ENCODE results near the gene MGLL. TPM values are rescaled to one million over a fixed set of nuclear protein-coding genes. Genes with fewer than 3 reads are reported as not detected.

MGLL gene
- total RNA-seq, 2 experiments from 2014 or later: 19.2 to 21.6 TPM

- no peak overlapping the region for H3K4me3 ChIP-seq (ENCODE audit: low read depth, low read length, poor library complexity, severe bottlenecking)
- no peak overlapping the region for H3K27ac ChIP-seq (ENCODE audit: low read depth, low read length, poor library complexity, severe bottlenecking)
- H2AFZ ChIP-seq (ENCODE audit: low read length): no peak overlapping the region
- BruUV-seq (replicated peaks): no TSS peak
- H3K79me2 ChIP-seq (ENCODE audit: insufficient read depth, low read depth, low read length): no peaks in the 10 kb centered on the region
- no peaks in the 10 kb centered on the region for H3K9me3 ChIP-seq (ENCODE audit: low read length)
- no peaks in the 10 kb centered on the region for H3K9me2 ChIP-seq (ENCODE audit: insufficient read depth, low read length)
- ChIA-PET POLR2A (interaction anchor here (0.6 to 2.9 kb wide), 3 partner anchors 11 to 165 kb away, joined by 3 to 8 read pairs (median 5); no protein-coding TSS in a partner anchor), CTCF (ENCODE audit: unreplicated experiment) (no interaction called here)
- no peaks in the 10 kb centered on the region for H4K20me1 ChIP-seq (ENCODE audit: insufficient read depth, low read length)
- peaks cover 26% of the 10 kb centered on the region for H3K4me1 ChIP-seq (ENCODE audit: insufficient read depth, low read length, poor library complexity, severe bottlenecking)
- no peak for DNase-seq (ENCODE audit: low spot score)
- TF ChIP-seq EZH2phosphoT487 (IDR thresholded peaks at IDR 0.05; ENCODE audit: borderline replicate concordance, low read depth, low read length) (no peak), CTCF (conservative IDR thresholded peaks at IDR 0.05; ENCODE audit: low read length) (no peak)
- intact Hi-C loops (cut with micrococcal nuclease; ENCODE audit: unreplicated experiment): no loop called here
- no peaks in the 10 kb centered on the region for H3K36me3 ChIP-seq (ENCODE audit: insufficient read depth, low read length)
- H3K4me2 ChIP-seq (ENCODE audit: low read length): no peak overlapping the region
Observed at GRCh38 chr3:127751782-127752181, 70.5 kb downstream of the MGLL start.

- no peaks in the 10 kb centered on the region for H4K20me1 ChIP-seq (ENCODE audit: insufficient read depth, low read length)
- no peak for TF ChIP-seq CTCF (conservative IDR thresholded peaks at IDR 0.05; ENCODE audit: low read length)
- TF ChIP-seq EZH2phosphoT487 (IDR thresholded peaks at IDR 0.05; ENCODE audit: borderline replicate concordance, low read depth, low read length): no peak
- peak overlapping the region; percentile 40; the same call in 1 of the 2 replicates for H2AFZ ChIP-seq (ENCODE audit: low read length)
- ChIA-PET CTCF (ENCODE audit: unreplicated experiment) (interaction anchor here (0.5 kb wide), 1 partner anchor 1826 kb away, joined by 3 read pairs; no protein-coding TSS in a partner anchor), POLR2A (interaction anchor here (0.5 to 2.9 kb wide), 4 partner anchors 11 to 169 kb away, joined by 3 to 8 read pairs (median 4); no protein-coding TSS in a partner anchor)
- 0 out of 2 replicates have a peak overlapping the region, but pooled peaks have one; percentile 54 for H3K4me2 ChIP-seq (ENCODE audit: low read length)
- no peak overlapping the region for H3K27ac ChIP-seq (ENCODE audit: low read depth, low read length, poor library complexity, severe bottlenecking)
- intact Hi-C loops (cut with micrococcal nuclease; ENCODE audit: unreplicated experiment): no loop called here
- no peaks in the 10 kb centered on the region for H3K9me3 ChIP-seq (ENCODE audit: low read length)
- no peak overlapping the region for H3K4me3 ChIP-seq (ENCODE audit: low read depth, low read length, poor library complexity, severe bottlenecking)
- no TSS peak for BruUV-seq (replicated peaks)
- H3K9me2 ChIP-seq (ENCODE audit: insufficient read depth, low read length): no peaks in the 10 kb centered on the region
- DNase-seq (ENCODE audit: low spot score): no peak
- H3K4me1 ChIP-seq (ENCODE audit: insufficient read depth, low read length, poor library complexity, severe bottlenecking): peaks cover 26% of the 10 kb centered on the region
- H3K36me3 ChIP-seq (ENCODE audit: insufficient read depth, low read length): no peaks in the 10 kb centered on the region
- no peaks in the 10 kb centered on the region for H3K79me2 ChIP-seq (ENCODE audit: insufficient read depth, low read depth, low read length)
Observed at GRCh38 chr3:127751163-127751621, 71.1 kb downstream of the MGLL start.

All from OCI-LY7 (cell line).